HG03159 (cell line): ENCODE results near the gene GPR12.

Experiments
- ATAC-seq: cut with Tn5 transposase; IDR thresholded peaks from one replicate; pipeline ENCODE4 v1.9.1; 2021; ENCODE audit warnings: mild to moderate bottlenecking, moderate library complexity; ENCODE audit not compliant: unreplicated experiment

Gene GPR12

GRCh38 chr13:26759907-26760831 is at the start of gene GPR12:
Gene GPR12 (minus strand): TSS chr13:26760786. CDS start chr13:26759827, 959 bp downstream.
- no peak for ATAC-seq

- ATAC-seq, result no peak
Measured at GRCh38 chr13:26810095-26810494, 49.5 kb upstream of the GPR12 start.

- no peak for ATAC-seq
Measured at GRCh38 chr13:26806891-26807290, 46.3 kb upstream of the GPR12 start.

- no peak for ATAC-seq
Measured at GRCh38 chr13:26787961-26788360, 27.4 kb upstream of the GPR12 start.

- no peak for ATAC-seq
Measured at GRCh38 chr13:26786651-26787295, 26.2 kb upstream of the GPR12 start.

- ATAC-seq, result peak; percentile 25
Measured at GRCh38 chr13:26785838-26786630, 25.4 kb upstream of the GPR12 start.

- peak; percentile 74 for ATAC-seq
Measured at GRCh38 chr13:26784704-26785639, 24.4 kb upstream of the GPR12 start.

- no peak for ATAC-seq
Measured at GRCh38 chr13:26780411-26780810, 19.8 kb upstream of the GPR12 start.

- ATAC-seq, result no peak
Measured at GRCh38 chr13:26779321-26779720, 18.7 kb upstream of the GPR12 start.

GRCh38 chr13:26772531-26772930 is 11.9 kb upstream of the GPR12 start:
- ATAC-seq, result no peak

- no peak for ATAC-seq
Measured at GRCh38 chr13:26771796-26772195, 11.2 kb upstream of the GPR12 start.

GRCh38 chr13:26762745-26763345 is 2.3 kb upstream of the GPR12 start:
- ATAC-seq, result no peak

- no peak for ATAC-seq
Measured at GRCh38 chr13:26760832-26761582, 421 bp upstream of the GPR12 start.

GRCh38 chr13:26759249-26759906 is 1.2 kb downstream of the GPR12 start:
- no peak for ATAC-seq

- no peak for ATAC-seq
Measured at GRCh38 chr13:26758496-26759157, 2.0 kb downstream of the GPR12 start.

GRCh38 chr13:26756961-26757360 is 3.6 kb downstream of the GPR12 start:
- ATAC-seq, result no peak

GRCh38 chr13:26752671-26753070 is 7.9 kb downstream of the GPR12 start:
- ATAC-seq, result no peak

GRCh38 chr13:26749905-26750304 is 10.7 kb downstream of the GPR12 start:
- no peak for ATAC-seq
